GM23338 (cell line): Measurements from ENCODE around the gene HMG20B. TPM values are rescaled to one million over a fixed set of nuclear protein-coding genes. Genes with fewer than 3 reads are reported as not detected.

Experiments used
- ATAC-seq: fragments of 200-7000 bp; cut with Tn5 transposase; 3 replicates; pipeline ENCODE4 v1.9.1; 2020
- DNase-seq: peaks from one replicate; pipeline ENCODE4 v3.0.0-alpha.2; 2015; ENCODE audit warnings: low spot score
- H2AFZ ChIP-seq: fragments of 200-600 bp; sonication (generic); 2 replicates; pipeline ENCODE4 v1.8.0; 2016; ENCODE audit warnings: antibody characterized with exemption, mild to moderate bottlenecking, moderate library complexity
- H3F3A ChIP-seq: fragments of 200-600 bp; sonication (generic); replicated peaks from 2 replicates; pipeline ENCODE4 v1.8.0; 2017; ENCODE audit warnings: antibody characterized with exemption, mixed run types, low read depth
- H3K27ac ChIP-seq: fragments of 200-600 bp; sonication (generic); 2 replicates; pipeline ENCODE4 v1.6.1; 2016; ENCODE audit warnings: low read depth
- H3K27me3 ChIP-seq: fragments of 200-600 bp; sonication (generic); 2 replicates; pipeline ENCODE4 v1.8.0; 2016; ENCODE audit warnings: mild to moderate bottlenecking, mixed run types, moderate library complexity; ENCODE audit not compliant: insufficient read depth
- H3K36me3 ChIP-seq: fragments of 200-600 bp; sonication (generic); 2 replicates; pipeline ENCODE4 v1.8.0; 2016; ENCODE audit warnings: mild to moderate bottlenecking; ENCODE audit not compliant: insufficient read depth
- H3K4me1 ChIP-seq: fragments of 200-600 bp; sonication (generic); 2 replicates; pipeline ENCODE4 v1.8.0; 2016; ENCODE audit warnings: mild to moderate bottlenecking, moderate library complexity; ENCODE audit not compliant: insufficient read depth
- H3K4me2 ChIP-seq: fragments of 200-600 bp; sonication (generic); 2 replicates; pipeline ENCODE4 v1.7.1; 2017; ENCODE audit warnings: mixed run types
- H3K4me3 ChIP-seq: fragments of 200-600 bp; sonication (generic); 2 replicates; pipeline ENCODE4 v1.6.1; 2016; ENCODE audit warnings: mixed run types
- H3K79me2 ChIP-seq: fragments of 200-600 bp; sonication (generic); replicated peaks from 2 replicates; pipeline ENCODE4 v1.8.0; 2017; ENCODE audit warnings: mild to moderate bottlenecking; ENCODE audit not compliant: insufficient read depth
- H3K9me2 ChIP-seq: fragments of 200-600 bp; sonication (generic); 2 replicates; pipeline ENCODE4 v1.8.0; 2017; ENCODE audit not compliant: insufficient read depth
- H4K20me1 ChIP-seq: fragments of 200-600 bp; sonication (generic); replicated peaks from 2 replicates; pipeline ENCODE4 v1.8.0; 2017; ENCODE audit warnings: mild to moderate bottlenecking; ENCODE audit not compliant: insufficient read depth
- H3K27ac Mint-ChIP-seq: 2 replicates; pipeline ENCODE4 v1.8.0; 2020; ENCODE audit warnings: inconsistent platforms, mild to moderate bottlenecking, moderate library complexity, mixed read lengths
- H3K27me3 Mint-ChIP-seq: 3 replicates; pipeline ENCODE4 v1.8.0; 2022; ENCODE audit warnings: low read depth, mild to moderate bottlenecking, moderate library complexity, mixed read lengths, inconsistent platforms; ENCODE audit not compliant: insufficient read depth, poor library complexity
- H3K36me3 Mint-ChIP-seq: 3 replicates; pipeline ENCODE4 v1.8.0; 2021; ENCODE audit warnings: low read depth, mild to moderate bottlenecking, inconsistent platforms, moderate library complexity, mixed read lengths
- H3K4me1 Mint-ChIP-seq: 3 replicates; pipeline ENCODE4 v1.8.0; 2020; ENCODE audit warnings: mild to moderate bottlenecking, inconsistent platforms, mixed read lengths
- H3K4me3 Mint-ChIP-seq: 3 replicates; pipeline ENCODE4 v1.8.0; 2021; ENCODE audit warnings: moderate library complexity, mild to moderate bottlenecking, inconsistent platforms, mixed read lengths
- H3K9me3 Mint-ChIP-seq: 3 replicates; pipeline ENCODE4 v1.8.0; 2020; ENCODE audit warnings: moderate library complexity, mild to moderate bottlenecking, inconsistent platforms, mixed read lengths
- NANOG ChIP-seq: IDR thresholded peaks from 2 replicates; pipeline ENCODE4 v1.6.1; 2016; ENCODE audit warnings: antibody characterized with exemption, borderline replicate concordance
- polyA plus RNA-seq: library from polyadenylated mRNA; unstranded; fragments of >200 nt; fragmentation: Nextera tagmentation; extraction: Ambion mirVana; gene quantifications from 2 replicates; pipeline ENCODE4 v1.2.1, GENCODE V29; 2016
- total RNA-seq: library from RNA; depleted of rRNA; stranded (reverse); fragments of >200 nt; shearing (Covaris generic); gene quantifications from 2 replicates; pipeline ENCODE4 v1.2.3, GENCODE V29; 2014
- TF ChIP-seq, protein P1 (sequence below): IDR thresholded peaks from one replicate; pipeline ENCODE4 v1.6.1; 2018; ENCODE audit warnings: antibody characterized with exemption; ENCODE audit not compliant: unreplicated experiment
- TF ChIP-seq, protein P2 (sequence below): fragments of 250-450 bp; sonication (Bioruptor Pico); IDR thresholded peaks from 2 replicates; pipeline ENCODE4 v1.5.0; 2020; ENCODE audit warnings: mild to moderate bottlenecking, moderate library complexity

HMG20B gene
- total and polyA plus RNA-seq, 2 experiments from 2014 or later, result 74.1 to 130 TPM

- H3K4me1 ChIP-seq, result no peaks in the 10 kb centered on the region
- H3K4me2 ChIP-seq, result no peak overlapping the region
- Mint-ChIP-seq H3K4me1 (no peaks in the 10 kb centered on the region), H3K4me3 (no peak overlapping the region), H3K36me3 (peaks cover 3% of the 10 kb centered on the region; the same call in 2 of the 3 replicates), H3K9me3 (peaks cover 17% of the 10 kb centered on the region), H3K27me3 (peaks cover 16% of the 10 kb centered on the region), H3K27ac (no peak overlapping the region)
- no peak for ATAC-seq
- TF ChIP-seq, protein P1, sequence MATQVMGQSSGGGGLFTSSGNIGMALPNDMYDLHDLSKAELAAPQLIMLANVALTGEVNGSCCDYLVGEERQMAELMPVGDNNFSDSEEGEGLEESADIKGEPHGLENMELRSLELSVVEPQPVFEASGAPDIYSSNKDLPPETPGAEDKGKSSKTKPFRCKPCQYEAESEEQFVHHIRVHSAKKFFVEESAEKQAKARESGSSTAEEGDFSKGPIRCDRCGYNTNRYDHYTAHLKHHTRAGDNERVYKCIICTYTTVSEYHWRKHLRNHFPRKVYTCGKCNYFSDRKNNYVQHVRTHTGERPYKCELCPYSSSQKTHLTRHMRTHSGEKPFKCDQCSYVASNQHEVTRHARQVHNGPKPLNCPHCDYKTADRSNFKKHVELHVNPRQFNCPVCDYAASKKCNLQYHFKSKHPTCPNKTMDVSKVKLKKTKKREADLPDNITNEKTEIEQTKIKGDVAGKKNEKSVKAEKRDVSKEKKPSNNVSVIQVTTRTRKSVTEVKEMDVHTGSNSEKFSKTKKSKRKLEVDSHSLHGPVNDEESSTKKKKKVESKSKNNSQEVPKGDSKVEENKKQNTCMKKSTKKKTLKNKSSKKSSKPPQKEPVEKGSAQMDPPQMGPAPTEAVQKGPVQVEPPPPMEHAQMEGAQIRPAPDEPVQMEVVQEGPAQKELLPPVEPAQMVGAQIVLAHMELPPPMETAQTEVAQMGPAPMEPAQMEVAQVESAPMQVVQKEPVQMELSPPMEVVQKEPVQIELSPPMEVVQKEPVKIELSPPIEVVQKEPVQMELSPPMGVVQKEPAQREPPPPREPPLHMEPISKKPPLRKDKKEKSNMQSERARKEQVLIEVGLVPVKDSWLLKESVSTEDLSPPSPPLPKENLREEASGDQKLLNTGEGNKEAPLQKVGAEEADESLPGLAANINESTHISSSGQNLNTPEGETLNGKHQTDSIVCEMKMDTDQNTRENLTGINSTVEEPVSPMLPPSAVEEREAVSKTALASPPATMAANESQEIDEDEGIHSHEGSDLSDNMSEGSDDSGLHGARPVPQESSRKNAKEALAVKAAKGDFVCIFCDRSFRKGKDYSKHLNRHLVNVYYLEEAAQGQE, result no peak
- TF ChIP-seq, protein P2, sequence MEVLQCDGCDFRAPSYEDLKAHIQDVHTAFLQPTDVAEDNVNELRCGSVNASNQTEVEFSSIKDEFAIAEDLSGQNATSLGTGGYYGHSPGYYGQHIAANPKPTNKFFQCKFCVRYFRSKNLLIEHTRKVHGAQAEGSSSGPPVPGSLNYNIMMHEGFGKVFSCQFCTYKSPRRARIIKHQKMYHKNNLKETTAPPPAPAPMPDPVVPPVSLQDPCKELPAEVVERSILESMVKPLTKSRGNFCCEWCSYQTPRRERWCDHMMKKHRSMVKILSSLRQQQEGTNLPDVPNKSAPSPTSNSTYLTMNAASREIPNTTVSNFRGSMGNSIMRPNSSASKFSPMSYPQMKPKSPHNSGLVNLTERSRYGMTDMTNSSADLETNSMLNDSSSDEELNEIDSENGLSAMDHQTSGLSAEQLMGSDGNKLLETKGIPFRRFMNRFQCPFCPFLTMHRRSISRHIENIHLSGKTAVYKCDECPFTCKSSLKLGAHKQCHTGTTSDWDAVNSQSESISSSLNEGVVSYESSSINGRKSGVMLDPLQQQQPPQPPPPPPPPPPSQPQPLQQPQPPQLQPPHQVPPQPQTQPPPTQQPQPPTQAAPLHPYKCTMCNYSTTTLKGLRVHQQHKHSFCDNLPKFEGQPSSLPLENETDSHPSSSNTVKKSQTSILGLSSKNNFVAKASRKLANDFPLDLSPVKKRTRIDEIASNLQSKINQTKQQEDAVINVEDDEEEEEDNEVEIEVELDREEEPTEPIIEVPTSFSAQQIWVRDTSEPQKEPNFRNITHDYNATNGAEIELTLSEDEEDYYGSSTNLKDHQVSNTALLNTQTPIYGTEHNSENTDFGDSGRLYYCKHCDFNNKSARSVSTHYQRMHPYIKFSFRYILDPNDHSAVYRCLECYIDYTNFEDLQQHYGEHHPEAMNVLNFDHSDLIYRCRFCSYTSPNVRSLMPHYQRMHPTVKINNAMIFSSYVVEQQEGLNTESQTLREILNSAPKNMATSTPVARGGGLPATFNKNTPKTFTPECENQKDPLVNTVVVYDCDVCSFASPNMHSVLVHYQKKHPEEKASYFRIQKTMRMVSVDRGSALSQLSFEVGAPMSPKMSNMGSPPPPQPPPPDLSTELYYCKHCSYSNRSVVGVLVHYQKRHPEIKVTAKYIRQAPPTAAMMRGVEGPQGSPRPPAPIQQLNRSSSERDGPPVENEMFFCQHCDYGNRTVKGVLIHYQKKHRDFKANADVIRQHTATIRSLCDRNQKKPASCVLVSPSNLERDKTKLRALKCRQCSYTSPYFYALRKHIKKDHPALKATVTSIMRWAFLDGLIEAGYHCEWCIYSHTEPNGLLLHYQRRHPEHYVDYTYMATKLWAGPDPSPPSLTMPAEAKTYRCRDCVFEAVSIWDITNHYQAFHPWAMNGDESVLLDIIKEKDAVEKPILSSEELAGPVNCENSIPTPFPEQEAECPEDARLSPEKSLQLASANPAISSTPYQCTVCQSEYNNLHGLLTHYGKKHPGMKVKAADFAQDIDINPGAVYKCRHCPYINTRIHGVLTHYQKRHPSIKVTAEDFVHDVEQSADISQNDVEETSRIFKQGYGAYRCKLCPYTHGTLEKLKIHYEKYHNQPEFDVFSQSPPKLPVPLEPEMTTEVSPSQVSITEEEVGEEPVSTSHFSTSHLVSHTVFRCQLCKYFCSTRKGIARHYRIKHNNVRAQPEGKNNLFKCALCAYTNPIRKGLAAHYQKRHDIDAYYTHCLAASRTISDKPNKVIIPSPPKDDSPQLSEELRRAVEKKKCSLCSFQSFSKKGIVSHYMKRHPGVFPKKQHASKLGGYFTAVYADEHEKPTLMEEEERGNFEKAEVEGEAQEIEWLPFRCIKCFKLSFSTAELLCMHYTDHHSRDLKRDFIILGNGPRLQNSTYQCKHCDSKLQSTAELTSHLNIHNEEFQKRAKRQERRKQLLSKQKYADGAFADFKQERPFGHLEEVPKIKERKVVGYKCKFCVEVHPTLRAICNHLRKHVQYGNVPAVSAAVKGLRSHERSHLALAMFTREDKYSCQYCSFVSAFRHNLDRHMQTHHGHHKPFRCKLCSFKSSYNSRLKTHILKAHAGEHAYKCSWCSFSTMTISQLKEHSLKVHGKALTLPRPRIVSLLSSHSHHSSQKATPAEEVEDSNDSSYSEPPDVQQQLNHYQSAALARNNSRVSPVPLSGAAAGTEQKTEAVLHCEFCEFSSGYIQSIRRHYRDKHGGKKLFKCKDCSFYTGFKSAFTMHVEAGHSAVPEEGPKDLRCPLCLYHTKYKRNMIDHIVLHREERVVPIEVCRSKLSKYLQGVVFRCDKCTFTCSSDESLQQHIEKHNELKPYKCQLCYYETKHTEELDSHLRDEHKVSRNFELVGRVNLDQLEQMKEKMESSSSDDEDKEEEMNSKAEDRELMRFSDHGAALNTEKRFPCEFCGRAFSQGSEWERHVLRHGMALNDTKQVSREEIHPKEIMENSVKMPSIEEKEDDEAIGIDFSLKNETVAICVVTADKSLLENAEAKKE (CRISPR knock-in tag), result no peak
- TF ChIP-seq NANOG, result no peak
- no peaks in the 10 kb centered on the region for H4K20me1 ChIP-seq
- H3K4me3 ChIP-seq, result no peak overlapping the region
- H3K27me3 ChIP-seq, result peaks cover 29% of the 10 kb centered on the region
- no peak overlapping the region for H3K27ac ChIP-seq
- no peak for DNase-seq
- H3K79me2 ChIP-seq, result no peaks in the 10 kb centered on the region
- peaks cover 6% of the 10 kb centered on the region; the same call in 1 of the 2 replicates for H3F3A ChIP-seq
- no peaks in the 10 kb centered on the region for H3K36me3 ChIP-seq
- no peak overlapping the region for H2AFZ ChIP-seq
- no peaks in the 10 kb centered on the region for H3K9me2 ChIP-seq
Observed at GRCh38 chr19:3589439-3589838, 16.7 kb downstream of the HMG20B start.
